K562 (cell line): Measurements from ENCODE around the gene BTG2. TPM values are rescaled to one million over a fixed set of nuclear protein-coding genes. Genes with fewer than 3 reads are reported as not detected.

ENCODE experiments used
- FIP1L1 ChIP-seq: fragments of 200-400 bp; formaldehyde crosslinking; IDR thresholded peaks from 2 replicates; pipeline ENCODE4 v1.6.1; 2018; ENCODE audit warnings: mild to moderate bottlenecking, low read depth, low read length; ENCODE audit not compliant: poor library complexity, severe bottlenecking
- JUN ChIP-seq, 2 experiments: sonication (generic) in 1 of 2; formaldehyde crosslinking in 1 of 2; IDR thresholded peaks; 2 replicates each; pipeline versions ENCODE4 v1.6.1 to v1.8.0; 2012 to 2022; ENCODE audit warnings: borderline replicate concordance in 2 of 2, mild to moderate bottlenecking in 2 of 2, improper control_type of control experiment in 1 of 2, low read depth in 1 of 2, low read length in 1 of 2, missing genetic modification reagents in 1 of 2
- MGA ChIP-seq: fragments of 450-650 bp; IDR thresholded peaks from 2 replicates; pipeline ENCODE4 v1.6.1; 2016; ENCODE audit warnings: mild to moderate bottlenecking, moderate library complexity
- RREB1 ChIP-seq: fragments of 250-450 bp; sonication (Bioruptor Pico); IDR thresholded peaks from 2 replicates; pipeline ENCODE4 v1.4.0; 2020
- SMAD1 ChIP-seq: fragments of 150-350 bp; IDR thresholded peaks from 2 replicates; pipeline ENCODE4 v1.6.1; 2014; ENCODE audit warnings: low read length, low read depth; ENCODE audit not compliant: partially characterized antibody
- TARDBP ChIP-seq: fragments of 450-650 bp; IDR thresholded peaks from 2 replicates; pipeline ENCODE4 v1.6.1; 2016
- ZFP30 ChIP-seq: fragments of 250-450 bp; sonication (Bioruptor Pico); IDR thresholded peaks from 2 replicates; pipeline ENCODE4 v1.8.0; 2022; ENCODE audit warnings: moderate library complexity, mild to moderate bottlenecking, inconsistent platforms, borderline replicate concordance
- ZNF77 ChIP-seq: fragments of 250-450 bp; sonication (Bioruptor Pico); IDR thresholded peaks from 2 replicates; pipeline ENCODE4 v1.5.0; 2020
- ZNF785 ChIP-seq: fragments of 250-450 bp; sonication (Bioruptor Pico); IDR thresholded peaks from 2 replicates; pipeline ENCODE4 v1.4.0; 2020; ENCODE audit warnings: mild to moderate bottlenecking
- polyA plus RNA-seq, 8 experiments: library from polyadenylated mRNA; depleted of rRNA in 4 of 8; stranded (reverse) in 5 of 8; unstranded in 3 of 8; fragments of >200 nt; fragmentation: Nextera tagmentation in 2 of 8; fragmentation: Illumina TruSeq in 1 of 8; extraction: Ambion mirVana in 2 of 8; extraction: Trizol in 1 of 8; gene quantifications; 2 replicates each; pipeline versions ENCODE4 v1.2.1 to v1.2.3, GENCODE V29; 2011 to 2014; ENCODE audit warnings: inconsistent platforms in 1 of 8, missing spikeins in 1 of 8
- total RNA-seq, 7 experiments: library from RNA; depleted of rRNA in 6 of 7; stranded (reverse); fragments of >200 nt in 6 of 7; fragmentation: Illumina TruSeq in 2 of 7; extraction: Trizol in 2 of 7; gene quantifications; 2 replicates each; pipeline versions ENCODE4 v1.2.1 to v1.2.3, GENCODE V29; 2011 to 2021; ENCODE audit warnings: low replicate concordance in 1 of 7

BTG2 gene
- total and polyA plus RNA-seq, 9 of the 15 experiments (the other 6 are each of a cell fraction or from before 2014, with no cell fraction given) = 2.3 to 41.9 (median 8.7) TPM

- TF ChIP-seq MGA = peak; percentile 89; the same call in 1 of the 2 replicates
- TF ChIP-seq ZFP30 (CRISPR knock-in tag) = no peak
- no peak for TF ChIP-seq SMAD1
- TF ChIP-seq ZNF77 = no peak
- TF ChIP-seq FIP1L1 = no peak
- no peak for TF ChIP-seq JUN (IDR thresholded peaks at IDR 0.05; ENCODE audit: borderline replicate concordance, low read depth, low read length)
- no peak for TF ChIP-seq JUN (CRISPR knock-in tag; IDR thresholded peaks at IDR 0.05; ENCODE audit: borderline replicate concordance)
- no peak for TF ChIP-seq TARDBP
- 0 out of 2 replicates have a peak, but pooled peaks have one; percentile 41 for TF ChIP-seq RREB1 (CRISPR knock-in tag)
- TF ChIP-seq ZNF785 (CRISPR knock-in tag) = no peak
Observed at GRCh38 chr1:203291201-203292096, 13.9 kb upstream of the BTG2 start (continued).
